SK-N-SH (cell line): ENCODE data around the gene S100Z. TPM values are rescaled to one million over a fixed set of nuclear protein-coding genes. Genes with fewer than 3 reads are reported as not detected.
A peak's percentile ranks its signal among the peaks of the same experiment; 100 is the strongest.

Source experiments
- CTCF ChIA-PET: fragments of 300-600, 350-600 bp; formaldehyde crosslinking; extraction: SDS; loops from one replicate; lab custom pipeline; 2021; lab: Yijun Ruan, JAX
- POLR2A ChIA-PET: fragments of 350-600 bp; sonication (Branson Sonifier 250); formaldehyde crosslinking; extraction: SDS; loops from one replicate; lab custom pipeline; 2020; ENCODE audit warnings: antibody characterized with exemption, inconsistent platforms; lab: Yijun Ruan, JAX
- DNase-seq: peaks from one replicate; pipeline ENCODE4 v3.0.0; 2012
- H2AFZ ChIP-seq: fragments of 200-600 bp; sonication (generic); 2 replicates; pipeline ENCODE4 v1.8.1; 2016; ENCODE audit warnings: antibody characterized with exemption, mild to moderate bottlenecking, low read depth
- H3F3A ChIP-seq: fragments of 200-600 bp; sonication (generic); replicated peaks from 2 replicates; pipeline ENCODE3; 2016; ENCODE audit warnings: antibody characterized with exemption, mild to moderate bottlenecking; ENCODE audit not compliant: insufficient read depth
- H3K27ac ChIP-seq, 2 experiments: fragments of 200-500 bp in 1 of 2; fragments of 200-600 bp in 1 of 2; sonication (Bioruptor generic) in 1 of 2; sonication (generic), shearing (Covaris generic) in 1 of 2; 2 replicates each; pipeline versions ENCODE4 v1.5.1 to v1.6.1; 2014 to 2016; ENCODE audit warnings: low read depth in 2 of 2, inconsistent platforms in 1 of 2, low read length in 1 of 2, mild to moderate bottlenecking in 1 of 2, mixed read lengths in 1 of 2
- H3K27me3 ChIP-seq: fragments of 200-600 bp; sonication (generic), shearing (Covaris generic); 2 replicates; pipeline ENCODE4 v1.6.1; 2016; ENCODE audit warnings: mixed run types; ENCODE audit not compliant: insufficient read depth
- H3K36me3 ChIP-seq, 2 experiments: fragments of 200-500 bp in 1 of 2; fragments of 200-600 bp in 1 of 2; sonication (Bioruptor generic) in 1 of 2; sonication (generic) in 1 of 2; replicated peaks in 1 of 2; 2 replicates each; pipeline versions ENCODE3 to v1.5.1; 2014 to 2016; ENCODE audit warnings: low read length in 1 of 2, mild to moderate bottlenecking in 1 of 2; ENCODE audit not compliant: insufficient read depth in 2 of 2, control insufficient read depth in 1 of 2
- H3K4me1 ChIP-seq, 2 experiments: fragments of 200-500 bp in 1 of 2; fragments of 200-600 bp in 1 of 2; sonication (Bioruptor generic) in 1 of 2; sonication (generic), shearing (Covaris generic) in 1 of 2; 2 replicates each; pipeline versions ENCODE4 v1.5.1 to v1.6.1; 2014 to 2016; ENCODE audit warnings: low read depth in 1 of 2, low read length in 1 of 2, mixed run types in 1 of 2; ENCODE audit not compliant: insufficient read depth in 2 of 2, control insufficient read depth in 1 of 2
- H3K4me2 ChIP-seq: fragments of 200-600 bp; sonication (generic), shearing (Covaris generic); 2 replicates; pipeline ENCODE4 v1.6.1; 2017; ENCODE audit warnings: mixed run types
- H3K4me3 ChIP-seq, 2 experiments: fragments of 200-500 bp in 1 of 2; fragments of 200-600 bp in 1 of 2; sonication (Bioruptor generic) in 1 of 2; sonication (generic), shearing (Covaris generic) in 1 of 2; 2 replicates each; pipeline versions ENCODE4 v1.5.1 to v1.8.1; 2014 to 2016; ENCODE audit warnings: low read depth in 2 of 2, inconsistent platforms in 1 of 2, low read length in 1 of 2, mild to moderate bottlenecking in 1 of 2, mixed read lengths in 1 of 2, moderate library complexity in 1 of 2
- H3K79me2 ChIP-seq: fragments of 200-600 bp; sonication (generic); 2 replicates; pipeline ENCODE4 v1.8.1; 2017; ENCODE audit warnings: mild to moderate bottlenecking; ENCODE audit not compliant: insufficient read depth
- H3K9ac ChIP-seq: fragments of 200-600 bp; sonication (generic); 2 replicates; pipeline ENCODE4 v1.6.1; 2017; ENCODE audit warnings: mixed run types
- H3K9me2 ChIP-seq: fragments of 200-600 bp; sonication (generic); 2 replicates; pipeline ENCODE4 v1.6.1; 2017; ENCODE audit warnings: mixed run types
- H3K9me3 ChIP-seq: fragments of 200-600 bp; sonication (generic); 2 replicates; pipeline ENCODE4 v1.6.1; 2017; ENCODE audit warnings: mixed run types, mild to moderate bottlenecking, moderate library complexity
- H4K20me1 ChIP-seq: fragments of 200-600 bp; sonication (generic); 2 replicates; pipeline ENCODE4 v1.6.1; 2017; ENCODE audit warnings: mild to moderate bottlenecking, mixed run types; ENCODE audit not compliant: insufficient read depth
- CTCF ChIP-seq: fragments of 200-600 bp; sonication (generic); IDR thresholded peaks from 2 replicates; pipeline ENCODE4 v1.6.1; 2017; ENCODE audit warnings: antibody characterized with exemption, mild to moderate bottlenecking, moderate library complexity
- EP300 ChIP-seq, 2 experiments: IDR thresholded peaks; 2 replicates each; pipeline versions ENCODE4 v1.4.0 to v1.6.1; 2012; ENCODE audit warnings: borderline replicate concordance in 1 of 2, low read depth in 1 of 2, low read length in 1 of 2
- EZH2phosphoT487 ChIP-seq: fragments of 200-600 bp; sonication (generic); IDR thresholded peaks from 2 replicates; pipeline ENCODE4 v1.6.1; 2017; ENCODE audit warnings: low read depth, mixed run types, mild to moderate bottlenecking, antibody characterized with exemption, moderate library complexity, borderline replicate concordance
- FOSL2 ChIP-seq: IDR thresholded peaks from 2 replicates; pipeline ENCODE4 v1.4.0; 2012; ENCODE audit warnings: low read depth, mild to moderate bottlenecking, moderate library complexity, borderline replicate concordance
- FOXJ3 ChIP-seq: sonication (generic); formaldehyde crosslinking; IDR thresholded peaks from 2 replicates; pipeline ENCODE4 v1.5.1; 2020; ENCODE audit warnings: mild to moderate bottlenecking, missing genetic modification reagents
- GABPA ChIP-seq: IDR thresholded peaks from 2 replicates; pipeline ENCODE4 v1.4.0; 2012; ENCODE audit warnings: low read depth, mild to moderate bottlenecking
- JUND ChIP-seq: IDR thresholded peaks from 2 replicates; pipeline ENCODE4 v1.4.0; 2012
- MAX ChIP-seq: IDR thresholded peaks from 2 replicates; pipeline ENCODE4 v1.4.0; 2012; ENCODE audit warnings: low read depth
- RAD21 ChIP-seq: IDR thresholded peaks from 2 replicates; pipeline ENCODE4 v1.6.1; 2012; ENCODE audit warnings: mild to moderate bottlenecking, low read length
- RFX5 ChIP-seq: IDR thresholded peaks from 2 replicates; pipeline ENCODE4 v1.6.1; 2012; ENCODE audit warnings: mild to moderate bottlenecking, improper control_type of control experiment, low read length
- RXRA ChIP-seq: IDR thresholded peaks from 2 replicates; pipeline ENCODE4 v1.4.0; 2012; ENCODE audit warnings: low read depth, mild to moderate bottlenecking, borderline replicate concordance
- TCF12 ChIP-seq: IDR thresholded peaks from 2 replicates; pipeline ENCODE4 v1.4.0; 2012
- USF2 ChIP-seq: fragments of 150-350 bp; IDR thresholded peaks from 2 replicates; pipeline ENCODE4 v1.6.1; 2017; ENCODE audit warnings: antibody characterized with exemption, low read length, low read depth, borderline replicate concordance
- WGBS: methylation state at CpG from one replicate; pipeline ENCODE4 v1.1.6; 2017; ENCODE audit warnings: low lambda C conversion rate; 5-methylcytosine and 5-hydroxymethylcytosine counted together
- polyA plus RNA-seq, 3 experiments: library from polyadenylated mRNA; depleted of rRNA; stranded (reverse); fragments of >200 nt; gene quantifications; 2 replicates each; pipeline ENCODE4 v1.2.3, GENCODE V29; 2012

S100Z gene
- polyA plus RNA-seq, 1 of the 3 experiments (the other 2 are of a cell fraction) = not detected

GRCh38 chr5:76836585-76836984 is 13.2 kb upstream of the S100Z start (continued):
- TF ChIP-seq CTCF = no peak
- TF ChIP-seq FOSL2 = no peak
- no peak for TF ChIP-seq TCF12
- no peak for TF ChIP-seq RAD21
- TF ChIP-seq GABPA = no peak
- TF ChIP-seq FOXJ3 (CRISPR knock-in tag) = no peak
- TF ChIP-seq RFX5 = no peak
- no peak for TF ChIP-seq MAX
- no peak for TF ChIP-seq EP300 (IDR thresholded peaks at IDR 0.05; ENCODE audit: borderline replicate concordance in 1 of 2, low read depth in 1 of 2, low read length in 1 of 2)
- TF ChIP-seq EZH2phosphoT487 = no peak

- H3F3A ChIP-seq = peaks cover 8% of the 10 kb centered on the region
- H3K4me1 ChIP-seq = 0 out of 4 replicates have a peak, but pooled peaks cover 0 to 12% of the 10 kb centered on the region in 2 experiments
- POLR2A ChIA-PET = no interaction called here
- no peaks in the 10 kb centered on the region for H3K9me3 ChIP-seq
- H3K9ac ChIP-seq = peak overlapping the region; percentile 10; the same call in 1 of the 2 replicates
- TF ChIP-seq JUND = peak; percentile 19; the same call in 1 of the 2 replicates
- TF ChIP-seq FOSL2 = 0 out of 2 replicates have a peak, but pooled peaks have one; percentile 9
- TF ChIP-seq TCF12 = peak; percentile 28
- TF ChIP-seq USF2 = no peak
- 0 out of 2 replicates have a peak, but pooled peaks have one; percentile 10 for TF ChIP-seq RXRA
- H3K27ac ChIP-seq = peak overlapping the region in 1 of 2 experiments; percentile 49; a peak in 2 of 4 replicates
- H3K79me2 ChIP-seq = no peaks in the 10 kb centered on the region
- no peaks in the 10 kb centered on the region for H3K27me3 ChIP-seq
- CTCF ChIA-PET = no interaction called here
- H3K36me3 ChIP-seq = peaks cover 0 to 10% of the 10 kb centered on the region in 2 experiments
- H4K20me1 ChIP-seq = no peaks in the 10 kb centered on the region
- H3K4me3 ChIP-seq = no peak overlapping the region
- H2AFZ ChIP-seq = 0 out of 2 replicates have a peak overlapping the region, but pooled peaks have one; percentile 38
- DNase-seq = no peak
- no peaks in the 10 kb centered on the region for H3K9me2 ChIP-seq
- H3K4me2 ChIP-seq = 0 out of 2 replicates have a peak overlapping the region, but pooled peaks have one; percentile 9
- WGBS = 36% methylated on average over 7 of the region's 7 CpGs
These were observed 11.1 kb upstream of the S100Z start for GRCh38 chr5:76838481-76839261.
